Stimulated activated CD8-positive, alpha-beta memory T cell treated with anti-CD3 and anti-CD28 coated beads, Interleukin-7, amount 100 ng/mL, for 24 hours (primary cell): ENCODE results near the gene SYNE2.
"Not testable (repeated sequence)": the region's sequence is repeated elsewhere in the genome, so short reads cannot be mapped to it uniquely, and the experiment has no call there.

Experiments
- DNase-seq: peaks from one replicate; pipeline ENCODE4 v3.0.0-alpha.2; 2020; ENCODE audit warnings: low read depth

The SYNE2 gene

GRCh38 chr14:63852817-63853731 is at the start of gene SYNE2:
SYNE2 (plus strand) TSS chr14:63853004; CDS start chr14:63909149, 56,145 bp downstream.
- DNase-seq = peak; percentile 54

- not testable (repeated sequence) for DNase-seq
Measured at GRCh38 chr14:63803221-63803791, 49.5 kb upstream of the SYNE2 start.

GRCh38 chr14:63806064-63806463 is 46.7 kb upstream of the SYNE2 start:
- not testable (repeated sequence) for DNase-seq

- DNase-seq = not testable (repeated sequence)
Measured at GRCh38 chr14:63811692-63812091, 41.1 kb upstream of the SYNE2 start.

GRCh38 chr14:63833728-63834127 is 19.1 kb upstream of the SYNE2 start:
- DNase-seq = no peak

- no peak for DNase-seq
Measured at GRCh38 chr14:63840981-63841380, 11.8 kb upstream of the SYNE2 start.

GRCh38 chr14:63843796-63844195 is 9.0 kb upstream of the SYNE2 start:
- no peak for DNase-seq

- DNase-seq = no peak
Measured at GRCh38 chr14:63848890-63849289, 3.9 kb upstream of the SYNE2 start.

GRCh38 chr14:63852271-63852816 is 460 bp upstream of the SYNE2 start:
- no peak for DNase-seq

GRCh38 chr14:63853831-63854293 is 1.1 kb downstream of the SYNE2 start:
- no peak for DNase-seq

GRCh38 chr14:63854330-63854729 is 1.5 kb downstream of the SYNE2 start:
- no peak for DNase-seq

- no peak for DNase-seq
Measured at GRCh38 chr14:63855281-63855680, 2.5 kb downstream of the SYNE2 start.

- no peak for DNase-seq
Measured at GRCh38 chr14:63857466-63858030, 4.7 kb downstream of the SYNE2 start.

- DNase-seq = no peak
Measured at GRCh38 chr14:63860146-63860545, 7.3 kb downstream of the SYNE2 start.

GRCh38 chr14:63862163-63862562 is 9.4 kb downstream of the SYNE2 start:
- DNase-seq = no peak

- DNase-seq = no peak
Measured at GRCh38 chr14:63863004-63863403, 10.2 kb downstream of the SYNE2 start.

GRCh38 chr14:63864775-63865174 is 12.0 kb downstream of the SYNE2 start:
- not testable (repeated sequence) for DNase-seq

- no peak for DNase-seq
Measured at GRCh38 chr14:63867933-63868921, 15.4 kb downstream of the SYNE2 start.

- DNase-seq = not testable (repeated sequence)
Measured at GRCh38 chr14:63869940-63870752, 17.3 kb downstream of the SYNE2 start.

GRCh38 chr14:63870753-63871037 is 17.9 kb downstream of the SYNE2 start:
- not testable (repeated sequence) for DNase-seq

- no peak for DNase-seq
Measured at GRCh38 chr14:63874223-63874622, 21.4 kb downstream of the SYNE2 start.
